HepG2 (cell line): ENCODE measurements around the gene RCE1. TPM values are rescaled to one million over a fixed set of nuclear protein-coding genes. Genes with fewer than 3 reads are reported as not detected.
A peak's percentile ranks its signal among the peaks of the same experiment; 100 is the strongest.

Experiments used
- ADNP ChIP-seq: sonication (generic); formaldehyde crosslinking; IDR thresholded peaks from 2 replicates; pipeline ENCODE4 v1.4.0; 2020; ENCODE audit warnings: missing genetic modification reagents
- ASH2L ChIP-seq: fragments of 300-600, 200-600 bp; sonication (generic); IDR thresholded peaks from 2 replicates; pipeline ENCODE4 v1.7.0; 2017; ENCODE audit warnings: low read depth, mild to moderate bottlenecking, moderate library complexity, mixed read lengths, low read length; ENCODE audit not compliant: insufficient read length
- CBX2 ChIP-seq, 2 experiments: fragments of 200-600 bp in 1 of 2; sonication (generic); formaldehyde crosslinking in 1 of 2; IDR thresholded peaks; 2 replicates each; pipeline versions ENCODE4 v1.7.0 to v1.8.1; 2018 to 2022; ENCODE audit warnings: low read depth in 2 of 2, low read length in 1 of 2, mild to moderate bottlenecking in 1 of 2, missing genetic modification reagents in 1 of 2
- GFI1 ChIP-seq: sonication (generic); formaldehyde crosslinking; IDR thresholded peaks from 2 replicates; pipeline ENCODE4 v1.5.0; 2020; ENCODE audit warnings: missing genetic modification reagents, mild to moderate bottlenecking, borderline replicate concordance
- HHEX ChIP-seq: IDR thresholded peaks from 2 replicates; pipeline ENCODE4 v1.6.1; 2016; ENCODE audit warnings: control low read depth
- HNRNPH1 ChIP-seq: fragments of 200-400 bp; formaldehyde crosslinking; optimal IDR thresholded peaks from 2 replicates; pipeline ENCODE3; 2017; ENCODE audit warnings: mild to moderate bottlenecking, low read depth, low read length
- MEIS2 ChIP-seq: sonication (generic); formaldehyde crosslinking; IDR thresholded peaks from 2 replicates; pipeline ENCODE4 v1.9.0; 2021; ENCODE audit warnings: mild to moderate bottlenecking, missing genetic modification reagents
- MTF1 ChIP-seq: sonication (generic); formaldehyde crosslinking; IDR thresholded peaks from 2 replicates; pipeline ENCODE4 v1.5.0; 2020; ENCODE audit warnings: missing genetic modification reagents
- NRL ChIP-seq: sonication (generic); formaldehyde crosslinking; IDR thresholded peaks from 2 replicates; pipeline ENCODE4 v1.5.0; 2020; ENCODE audit warnings: missing genetic modification reagents, mild to moderate bottlenecking, moderate library complexity, borderline replicate concordance
- PHF20 ChIP-seq: sonication (generic); formaldehyde crosslinking; IDR thresholded peaks from 2 replicates; pipeline ENCODE4 v1.5.0; 2020; ENCODE audit warnings: mild to moderate bottlenecking, missing genetic modification reagents
- SAFB2 ChIP-seq: sonication (generic); formaldehyde crosslinking; IDR thresholded peaks from 2 replicates; pipeline ENCODE4 v1.5.1; 2020; ENCODE audit warnings: missing genetic modification reagents, low read depth, mild to moderate bottlenecking, borderline replicate concordance
- SETDB1 ChIP-seq: sonication (generic); formaldehyde crosslinking; IDR thresholded peaks from 2 replicates; pipeline ENCODE4 v1.5.1; 2020; ENCODE audit warnings: missing genetic modification reagents, mild to moderate bottlenecking, borderline replicate concordance
- SP2 ChIP-seq: sonication (generic); formaldehyde crosslinking; IDR thresholded peaks from 2 replicates; pipeline ENCODE4 v1.5.1; 2020; ENCODE audit warnings: mild to moderate bottlenecking, missing genetic modification reagents
- ZNF205 ChIP-seq: IDR thresholded peaks from 2 replicates; pipeline ENCODE4 v1.6.1; 2018; ENCODE audit warnings: missing biosample characterization, missing genetic modification reagents
- ZNF530 ChIP-seq: sonication (generic); formaldehyde crosslinking; IDR thresholded peaks from 2 replicates; pipeline ENCODE4 v1.5.0; 2020; ENCODE audit warnings: low read depth, mild to moderate bottlenecking, missing genetic modification reagents
- ZNF563 ChIP-seq: sonication (generic); formaldehyde crosslinking; IDR thresholded peaks from 2 replicates; pipeline ENCODE4 v1.8.0; 2022; ENCODE audit warnings: mild to moderate bottlenecking, moderate library complexity, missing genetic modification reagents
- ZNF776 ChIP-seq: sonication (generic); formaldehyde crosslinking; IDR thresholded peaks from 2 replicates; pipeline ENCODE4 v1.4.0; 2020; ENCODE audit warnings: mild to moderate bottlenecking, missing genetic modification reagents
- polyA plus RNA-seq, 8 experiments: library from polyadenylated mRNA; depleted of rRNA in 3 of 8; stranded (reverse) in 7 of 8; unstranded in 1 of 8; fragments of >200 nt; fragmentation: Illumina TruSeq in 4 of 8; extraction: Trizol in 4 of 8; gene quantifications; 2 replicates each; pipeline versions ENCODE4 v1.2.1 to v1.2.3, GENCODE V29; 2011 to 2016; ENCODE audit warnings: low read depth in 4 of 8, missing spikeins in 1 of 8, mixed read lengths in 1 of 8; ENCODE audit not compliant: insufficient read depth in 1 of 8
- total RNA-seq, 5 experiments: library from RNA; depleted of rRNA; stranded (reverse); fragments of >200 nt; fragmentation: Illumina TruSeq; extraction: Trizol; gene quantifications; 2 replicates each; pipeline ENCODE4 v1.2.3, GENCODE V29; 2016; ENCODE audit warnings: low read depth in 1 of 5
- TF ChIP-seq, protein P1 (sequence below): sonication (generic); formaldehyde crosslinking; conservative IDR thresholded peaks from 2 replicates; pipeline ENCODE4 v1.8.1; 2023; ENCODE audit warnings: missing genetic modification reagents
- TF ChIP-seq, protein P2 (sequence below): sonication (generic); formaldehyde crosslinking; IDR thresholded peaks from 2 replicates; pipeline ENCODE4 v1.4.0; 2020; ENCODE audit warnings: missing genetic modification reagents
- TF ChIP-seq, protein P3 (sequence below): sonication (generic); formaldehyde crosslinking; IDR thresholded peaks from 2 replicates; pipeline ENCODE4 v1.5.1; 2020; ENCODE audit warnings: mild to moderate bottlenecking, missing genetic modification reagents
- TF ChIP-seq, protein P4 (sequence below): sonication (generic); formaldehyde crosslinking; conservative IDR thresholded peaks from 2 replicates; pipeline ENCODE4 v1.8.0; 2022; ENCODE audit warnings: mild to moderate bottlenecking, moderate library complexity, missing genetic modification reagents

Gene RCE1
- total and polyA plus RNA-seq, 2 of the 13 experiments (the other 11 are each of a cell fraction or from before 2014, with no cell fraction given): 22.2 to 22.4 TPM

DNA sequence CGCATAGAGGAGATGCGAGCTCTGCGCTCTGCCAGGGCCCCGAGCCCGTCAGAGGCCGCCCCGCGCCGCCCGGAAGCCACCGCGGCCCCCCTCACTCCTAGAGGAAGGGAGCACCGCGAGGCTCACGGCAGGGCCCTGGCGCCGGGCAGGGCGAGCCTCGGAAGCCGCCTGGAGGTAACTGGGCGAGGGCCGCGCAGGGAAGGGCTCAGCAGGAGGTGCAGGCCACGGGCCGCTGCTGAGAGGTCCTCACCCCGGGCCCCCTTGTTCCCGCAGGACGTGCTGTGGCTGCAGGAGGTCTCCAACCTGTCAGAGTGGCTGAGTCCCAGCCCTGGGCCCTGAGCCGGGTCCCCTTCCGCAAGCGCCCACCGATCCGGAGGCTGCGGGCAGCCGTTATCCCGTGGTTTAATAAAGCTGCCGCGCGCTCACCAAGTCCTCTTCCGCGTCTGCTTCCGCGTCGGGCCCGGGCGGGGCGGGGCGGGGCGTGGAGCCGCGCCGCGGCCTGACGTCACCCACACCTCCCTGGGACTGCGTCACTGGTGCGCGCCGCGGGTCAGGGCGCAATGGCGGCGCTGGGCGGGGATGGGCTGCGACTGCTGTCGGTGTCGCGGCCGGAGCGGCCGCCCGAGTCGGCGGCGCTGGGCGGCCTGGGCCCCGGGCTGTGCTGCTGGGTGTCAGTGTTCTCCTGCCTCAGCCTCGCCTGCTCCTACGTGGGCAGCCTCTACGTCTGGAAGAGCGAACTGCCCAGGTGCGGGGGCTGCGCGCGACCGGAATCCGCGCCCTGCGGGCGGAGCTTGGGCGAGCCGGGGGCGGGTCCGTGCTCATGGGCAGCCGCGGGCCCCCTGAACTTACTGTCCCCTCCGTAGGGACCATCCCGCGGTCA, at the start of gene RCE1 (continued):
- TF ChIP-seq ZNF205 (no peak; the same call in 1 of the 2 replicates), ZNF776 (CRISPR knock-in tag) (0 out of 2 replicates have a peak, but pooled peaks have one; percentile 59), PHF20 (peak; percentile 92), SP2 (CRISPR knock-in tag) (peak; percentile 29; the same call in 1 of the 2 replicates), NRL (peak; percentile 78; the same call in 1 of the 2 replicates), ZNF563 (CRISPR knock-in tag) (peak; percentile 82; the same call in 1 of the 2 replicates), ZNF530 (CRISPR knock-in tag) (no peak), MEIS2 (CRISPR knock-in tag) (peak; percentile 14; the same call in 1 of the 2 replicates), MTF1 (CRISPR knock-in tag) (no peak), ADNP (no peak), HHEX (CRISPR knock-in tag) (no peak), CBX2 (IDR thresholded peaks at IDR 0.05; ENCODE audit: low read depth, low read length) (no peak), CBX2 (CRISPR knock-in tag; IDR thresholded peaks at IDR 0.05; ENCODE audit: low read depth) (no peak), HNRNPH1 (no peak), GFI1 (CRISPR knock-in tag) (peak; percentile 75; the same call in 1 of the 2 replicates), ASH2L (peak; percentile 77), SETDB1 (CRISPR knock-in tag) (no peak), SAFB2 (CRISPR knock-in tag) (peak; percentile 88)
- TF ChIP-seq, protein P1, sequence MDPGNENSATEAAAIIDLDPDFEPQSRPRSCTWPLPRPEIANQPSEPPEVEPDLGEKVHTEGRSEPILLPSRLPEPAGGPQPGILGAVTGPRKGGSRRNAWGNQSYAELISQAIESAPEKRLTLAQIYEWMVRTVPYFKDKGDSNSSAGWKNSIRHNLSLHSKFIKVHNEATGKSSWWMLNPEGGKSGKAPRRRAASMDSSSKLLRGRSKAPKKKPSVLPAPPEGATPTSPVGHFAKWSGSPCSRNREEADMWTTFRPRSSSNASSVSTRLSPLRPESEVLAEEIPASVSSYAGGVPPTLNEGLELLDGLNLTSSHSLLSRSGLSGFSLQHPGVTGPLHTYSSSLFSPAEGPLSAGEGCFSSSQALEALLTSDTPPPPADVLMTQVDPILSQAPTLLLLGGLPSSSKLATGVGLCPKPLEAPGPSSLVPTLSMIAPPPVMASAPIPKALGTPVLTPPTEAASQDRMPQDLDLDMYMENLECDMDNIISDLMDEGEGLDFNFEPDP (CRISPR knock-in tag): peak; percentile 74; the same call in 1 of the 2 replicates
- TF ChIP-seq, protein P2, sequence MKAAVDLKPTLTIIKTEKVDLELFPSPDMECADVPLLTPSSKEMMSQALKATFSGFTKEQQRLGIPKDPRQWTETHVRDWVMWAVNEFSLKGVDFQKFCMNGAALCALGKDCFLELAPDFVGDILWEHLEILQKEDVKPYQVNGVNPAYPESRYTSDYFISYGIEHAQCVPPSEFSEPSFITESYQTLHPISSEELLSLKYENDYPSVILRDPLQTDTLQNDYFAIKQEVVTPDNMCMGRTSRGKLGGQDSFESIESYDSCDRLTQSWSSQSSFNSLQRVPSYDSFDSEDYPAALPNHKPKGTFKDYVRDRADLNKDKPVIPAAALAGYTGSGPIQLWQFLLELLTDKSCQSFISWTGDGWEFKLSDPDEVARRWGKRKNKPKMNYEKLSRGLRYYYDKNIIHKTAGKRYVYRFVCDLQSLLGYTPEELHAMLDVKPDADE: no peak
- TF ChIP-seq, protein P3, sequence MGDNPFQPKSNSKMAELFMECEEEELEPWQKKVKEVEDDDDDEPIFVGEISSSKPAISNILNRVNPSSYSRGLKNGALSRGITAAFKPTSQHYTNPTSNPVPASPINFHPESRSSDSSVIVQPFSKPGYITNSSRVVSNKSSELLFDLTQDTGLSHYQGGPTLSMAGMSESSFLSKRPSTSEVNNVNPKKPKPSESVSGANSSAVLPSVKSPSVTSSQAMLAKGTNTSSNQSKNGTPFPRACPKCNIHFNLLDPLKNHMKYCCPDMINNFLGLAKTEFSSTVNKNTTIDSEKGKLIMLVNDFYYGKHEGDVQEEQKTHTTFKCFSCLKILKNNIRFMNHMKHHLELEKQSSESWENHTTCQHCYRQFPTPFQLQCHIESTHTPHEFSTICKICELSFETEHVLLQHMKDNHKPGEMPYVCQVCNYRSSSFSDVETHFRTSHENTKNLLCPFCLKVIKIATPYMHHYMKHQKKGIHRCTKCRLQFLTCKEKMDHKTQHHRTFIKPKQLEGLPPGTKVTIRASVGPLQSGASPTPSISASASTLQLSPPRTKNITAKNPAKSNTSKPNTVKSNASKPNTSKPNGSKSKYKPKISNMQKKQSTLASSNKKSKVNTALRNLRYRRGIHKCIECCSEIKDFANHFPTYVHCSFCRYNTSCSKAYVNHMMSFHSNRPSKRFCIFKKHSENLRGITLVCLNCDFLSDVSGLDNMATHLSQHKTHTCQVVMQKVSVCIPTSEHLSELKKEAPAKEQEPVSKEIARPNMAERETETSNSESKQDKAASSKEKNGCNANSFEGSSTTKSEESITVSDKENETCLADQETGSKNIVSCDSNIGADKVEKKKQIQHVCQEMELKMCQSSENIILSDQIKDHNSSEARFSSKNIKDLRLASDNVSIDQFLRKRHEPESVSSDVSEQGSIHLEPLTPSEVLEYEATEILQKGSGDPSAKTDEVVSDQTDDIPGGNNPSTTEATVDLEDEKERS (CRISPR knock-in tag): no peak
- TF ChIP-seq, protein P4, sequence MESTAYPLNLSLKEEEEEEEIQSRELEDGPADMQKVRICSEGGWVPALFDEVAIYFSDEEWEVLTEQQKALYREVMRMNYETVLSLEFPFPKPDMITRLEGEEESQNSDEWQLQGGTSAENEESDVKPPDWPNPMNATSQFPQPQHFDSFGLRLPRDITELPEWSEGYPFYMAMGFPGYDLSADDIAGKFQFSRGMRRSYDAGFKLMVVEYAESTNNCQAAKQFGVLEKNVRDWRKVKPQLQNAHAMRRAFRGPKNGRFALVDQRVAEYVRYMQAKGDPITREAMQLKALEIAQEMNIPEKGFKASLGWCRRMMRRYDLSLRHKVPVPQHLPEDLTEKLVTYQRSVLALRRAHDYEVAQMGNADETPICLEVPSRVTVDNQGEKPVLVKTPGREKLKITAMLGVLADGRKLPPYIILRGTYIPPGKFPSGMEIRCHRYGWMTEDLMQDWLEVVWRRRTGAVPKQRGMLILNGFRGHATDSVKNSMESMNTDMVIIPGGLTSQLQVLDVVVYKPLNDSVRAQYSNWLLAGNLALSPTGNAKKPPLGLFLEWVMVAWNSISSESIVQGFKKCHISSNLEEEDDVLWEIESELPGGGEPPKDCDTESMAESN (CRISPR knock-in tag): peak; percentile 60; the same call in 1 of the 2 replicates
